AG04450 (cell line): ENCODE measurements around the gene PDGFA. TPM values are rescaled to one million over a fixed set of nuclear protein-coding genes. Genes with fewer than 3 reads are reported as not detected.

Experiments used
- CTCF ChIA-PET: fragments of 300-600, 350-600 bp; formaldehyde crosslinking; extraction: SDS; loops from one replicate; lab custom pipeline; 2022; ENCODE audit warnings: antibody characterized with exemption, inconsistent platforms; lab: Charles Lee
- POLR2A ChIA-PET: fragments of 350-600 bp; formaldehyde crosslinking; extraction: SDS; loops from one replicate; lab custom pipeline; 2021; ENCODE audit warnings: antibody characterized with exemption, inconsistent platforms; lab: Yijun Ruan, JAX
- DNase-seq: peaks from one replicate; pipeline ENCODE4 v3.0.0-alpha.2; 2011; ENCODE audit warnings: low read depth, low spot score
- H3K27ac ChIP-seq: one replicate; pipeline ENCODE4 v1.5.1; 2012; ENCODE audit warnings: low read depth, low read length, control low read depth
- H3K27me3 ChIP-seq: one replicate; pipeline ENCODE4 v1.6.0; 2012; ENCODE audit warnings: low read length; ENCODE audit not compliant: control insufficient read depth, insufficient read depth
- H3K4me3 ChIP-seq: 2 replicates; pipeline ENCODE4 v1.5.1; 2011; ENCODE audit warnings: mild to moderate bottlenecking, low read depth, low read length, control low read depth
- H3K9me3 ChIP-seq: 2 replicates; pipeline ENCODE4 v1.5.1; 2012; ENCODE audit warnings: low read length; ENCODE audit not compliant: control insufficient read depth, insufficient read depth
- CTCF ChIP-seq: IDR thresholded peaks from 2 replicates; pipeline ENCODE4 v1.5.1; 2011; ENCODE audit warnings: low read depth, low read length, control low read depth, inconsistent platforms
- polyA plus RNA-seq: library from polyadenylated mRNA; depleted of rRNA; stranded (reverse); fragments of >200 nt; gene quantifications from 2 replicates; pipeline ENCODE4 v1.2.3, GENCODE V29; 2011

PDGFA gene
- polyA plus RNA-seq, 1 experiment, result 2.0 TPM

GRCh38 chr7:527723-528122 is 8.1 kb upstream of the PDGFA start:
- no peak overlapping the region for H3K4me3 ChIP-seq
- no peak overlapping the region for H3K27ac ChIP-seq
- DNase-seq, result no peak
- peaks cover 12% of the 10 kb centered on the region for H3K9me3 ChIP-seq
- no peak for TF ChIP-seq CTCF
- ChIA-PET POLR2A (no interaction called here), CTCF (no interaction called here)
- peaks cover 41% of the 10 kb centered on the region for H3K27me3 ChIP-seq

- ChIA-PET CTCF (no interaction called here), POLR2A (no interaction called here)
These were observed 6.9 kb upstream of the PDGFA start for GRCh38 chr7:526460-527034.

GRCh38 chr7:525740-526139 is 6.1 kb upstream of the PDGFA start:
- ChIA-PET CTCF (no interaction called here), POLR2A (no interaction called here)
- peaks cover 12% of the 10 kb centered on the region for H3K9me3 ChIP-seq
- no peak for TF ChIP-seq CTCF
- peaks cover 53% of the 10 kb centered on the region for H3K27me3 ChIP-seq
- no peak overlapping the region for H3K4me3 ChIP-seq
- H3K27ac ChIP-seq, result no peak overlapping the region
- DNase-seq, result no peak

More at GRCh38 chr7:526460-527034, 6.9 kb upstream of the PDGFA start:
- TF ChIP-seq CTCF, result no peak
- DNase-seq, result no peak
- Histone ChIP-seq H3K9me3 (peaks cover 12% of the 10 kb centered on the region), H3K27me3 (peaks cover 45% of the 10 kb centered on the region), H3K27ac (no peak overlapping the region), H3K4me3 (no peak overlapping the region)

GRCh38 chr7:524800-525199 is 5.2 kb upstream of the PDGFA start:
- DNase-seq, result no peak
- Histone ChIP-seq H3K27ac (no peak overlapping the region), H3K4me3 (no peak overlapping the region), H3K9me3 (peaks cover 12% of the 10 kb centered on the region), H3K27me3 (peaks cover 54% of the 10 kb centered on the region)
- TF ChIP-seq CTCF, result no peak
- ChIA-PET CTCF (no interaction called here), POLR2A (no interaction called here)

- Histone ChIP-seq H3K27me3 (peaks cover 54% of the 10 kb centered on the region), H3K9me3 (peaks cover 12% of the 10 kb centered on the region), H3K27ac (no peak overlapping the region), H3K4me3 (no peak overlapping the region)
- DNase-seq, result no peak
- ChIA-PET POLR2A (no interaction called here), CTCF (no interaction called here)
- TF ChIP-seq CTCF, result no peak
These were observed 4.0 kb upstream of the PDGFA start for GRCh38 chr7:523347-524336.
